Measurements from ENCODE around the gene MYBPC2.

The MYBPC2 gene

DNA sequence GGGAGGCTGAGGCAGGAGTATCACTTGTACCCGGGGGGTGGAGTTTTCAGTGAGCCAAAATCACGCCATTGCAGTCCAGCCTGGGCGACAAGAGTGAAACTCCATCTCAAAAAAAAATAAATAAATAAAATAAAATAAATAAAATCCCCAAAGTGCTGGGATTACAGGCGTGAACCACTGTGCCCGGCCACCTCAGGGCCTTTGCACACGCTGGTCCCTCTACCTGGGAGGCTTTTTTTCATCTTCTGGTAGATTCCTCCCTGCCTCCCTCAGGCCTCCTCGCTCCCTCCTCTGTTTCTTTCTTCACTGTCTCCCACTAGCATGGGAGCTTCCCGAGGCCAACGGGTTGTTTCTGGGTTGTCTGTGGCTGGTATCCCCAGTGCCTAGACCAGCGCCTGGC is 15.1 kb downstream of the MYBPC2 start:
- Histone ChIP-seq H2BK5ac (ENCODE audit: low read depth, low read length, poor library complexity) (no peak overlapping the region), H4K91ac (ENCODE audit: low read depth, low read length) (no peak overlapping the region), H2BK120ac (ENCODE audit: insufficient read depth, low read length, poor library complexity) (no peak overlapping the region), H3K4ac (ENCODE audit: low read depth, low read length) (no peak overlapping the region), H3K14ac (ENCODE audit: low read length) (no peak overlapping the region), H3K27ac (ENCODE audit: low read depth, low read length) (no peak overlapping the region), H4K8ac (ENCODE audit: low read depth, low read length) (no peak overlapping the region), H2BK12ac (ENCODE audit: low read length) (no peak overlapping the region), H3K18ac (ENCODE audit: low read length) (no peak overlapping the region), H3K79me2 (ENCODE audit: control insufficient read depth, insufficient read depth, low read length, poor library complexity) (no peaks in the 10 kb centered on the region), H3K4me2 (ENCODE audit: low read length) (no peak overlapping the region), H3K36me3 (ENCODE audit: control insufficient read depth in 1 of 2, insufficient read depth in 2 of 2, low read length in 2 of 2) (no peaks in the 10 kb centered on the region), H3K23ac (ENCODE audit: low read length) (no peak overlapping the region), H3K4me3 (ENCODE audit: low read depth, low read length) (no peak overlapping the region), H3K9ac (ENCODE audit: low read length) (no peak overlapping the region), H3K27me3 (ENCODE audit: insufficient read depth, low read length) (no peaks in the 10 kb centered on the region), H2AK5ac (ENCODE audit: low read length) (no peak overlapping the region), H2AFZ (ENCODE audit: insufficient read depth, low read length, poor library complexity) (no peak overlapping the region), H4K12ac (ENCODE audit: low read depth, low read length) (no peak overlapping the region), H3K9me3 (ENCODE audit: insufficient read depth, low read depth, low read length) (peaks cover 9% of the 10 kb centered on the region), H3K79me1 (ENCODE audit: low read length) (no peaks in the 10 kb centered on the region), H3K4me1 (ENCODE audit: control insufficient read depth in 1 of 2, insufficient read depth in 2 of 2, low read length in 2 of 2) (no peaks in the 10 kb centered on the region)
- DNase-seq = no peak
- no CpG with 5 or more reads among the region's 10 CpGs for WGBS (ENCODE audit: extremely low coverage, insufficient coverage, insufficient read length)

DNA sequence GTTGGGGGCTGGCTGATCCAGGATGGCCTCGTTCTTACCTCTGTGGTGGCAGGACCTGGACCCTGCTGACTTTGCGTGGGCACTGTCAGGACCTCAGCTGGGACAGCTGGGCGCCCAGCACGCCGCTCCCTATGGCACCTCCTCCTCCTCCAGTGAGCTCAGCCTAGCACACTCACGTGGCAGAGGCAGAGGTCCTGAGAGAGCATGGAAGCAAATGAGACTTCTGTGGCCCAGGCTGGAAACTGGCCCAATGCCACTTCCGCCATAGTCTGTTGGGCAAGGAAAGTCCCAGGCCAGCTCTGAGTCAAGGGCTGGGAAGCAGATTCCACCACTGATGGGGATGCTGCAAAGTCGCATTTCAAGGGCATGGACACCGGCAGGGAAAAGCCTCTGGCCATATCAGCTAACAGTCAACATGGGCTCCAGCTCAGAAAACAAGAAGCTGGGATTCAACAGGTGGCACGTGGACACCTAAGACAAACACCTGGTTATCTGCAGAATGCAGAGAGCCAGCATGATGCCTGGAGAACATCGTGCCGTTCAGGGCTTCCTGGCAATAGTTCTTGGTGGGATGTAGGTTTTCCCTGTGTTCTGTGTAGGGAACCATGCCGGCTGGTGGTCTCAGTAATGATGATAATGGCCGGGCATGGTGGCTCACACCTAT is 16.7 kb downstream of the MYBPC2 start:
- Histone ChIP-seq H3K27me3 (ENCODE audit: insufficient read depth, low read length) (no peaks in the 10 kb centered on the region), H2AFZ (ENCODE audit: insufficient read depth, low read length, poor library complexity) (no peak overlapping the region), H3K79me2 (ENCODE audit: control insufficient read depth, insufficient read depth, low read length, poor library complexity) (no peaks in the 10 kb centered on the region), H3K23ac (ENCODE audit: low read length) (no peak overlapping the region), H2BK120ac (ENCODE audit: insufficient read depth, low read length, poor library complexity) (no peak overlapping the region), H3K18ac (ENCODE audit: low read length) (no peak overlapping the region), H2BK12ac (ENCODE audit: low read length) (no peak overlapping the region), H4K8ac (ENCODE audit: low read depth, low read length) (no peak overlapping the region), H3K27ac (ENCODE audit: low read depth, low read length) (no peak overlapping the region), H2AK5ac (ENCODE audit: low read length) (no peak overlapping the region), H4K91ac (ENCODE audit: low read depth, low read length) (no peak overlapping the region), H4K12ac (ENCODE audit: low read depth, low read length) (no peak overlapping the region), H3K4me1 (ENCODE audit: control insufficient read depth in 1 of 2, insufficient read depth in 2 of 2, low read length in 2 of 2) (no peaks in the 10 kb centered on the region), H3K9me3 (ENCODE audit: insufficient read depth, low read depth, low read length) (peaks cover 9% of the 10 kb centered on the region), H3K9ac (ENCODE audit: low read length) (no peak overlapping the region), H3K79me1 (ENCODE audit: low read length) (no peaks in the 10 kb centered on the region), H3K4me2 (ENCODE audit: low read length) (no peak overlapping the region), H2BK5ac (ENCODE audit: low read depth, low read length, poor library complexity) (no peak overlapping the region), H3K4ac (ENCODE audit: low read depth, low read length) (no peak overlapping the region), H3K4me3 (ENCODE audit: low read depth, low read length) (no peak overlapping the region), H3K14ac (ENCODE audit: low read length) (no peak overlapping the region), H3K36me3 (ENCODE audit: control insufficient read depth in 1 of 2, insufficient read depth in 2 of 2, low read length in 2 of 2) (no peaks in the 10 kb centered on the region)
- WGBS (ENCODE audit: extremely low coverage, insufficient coverage, insufficient read length) = no CpG with 5 or more reads among the region's 14 CpGs
- no peak for DNase-seq

DNA sequence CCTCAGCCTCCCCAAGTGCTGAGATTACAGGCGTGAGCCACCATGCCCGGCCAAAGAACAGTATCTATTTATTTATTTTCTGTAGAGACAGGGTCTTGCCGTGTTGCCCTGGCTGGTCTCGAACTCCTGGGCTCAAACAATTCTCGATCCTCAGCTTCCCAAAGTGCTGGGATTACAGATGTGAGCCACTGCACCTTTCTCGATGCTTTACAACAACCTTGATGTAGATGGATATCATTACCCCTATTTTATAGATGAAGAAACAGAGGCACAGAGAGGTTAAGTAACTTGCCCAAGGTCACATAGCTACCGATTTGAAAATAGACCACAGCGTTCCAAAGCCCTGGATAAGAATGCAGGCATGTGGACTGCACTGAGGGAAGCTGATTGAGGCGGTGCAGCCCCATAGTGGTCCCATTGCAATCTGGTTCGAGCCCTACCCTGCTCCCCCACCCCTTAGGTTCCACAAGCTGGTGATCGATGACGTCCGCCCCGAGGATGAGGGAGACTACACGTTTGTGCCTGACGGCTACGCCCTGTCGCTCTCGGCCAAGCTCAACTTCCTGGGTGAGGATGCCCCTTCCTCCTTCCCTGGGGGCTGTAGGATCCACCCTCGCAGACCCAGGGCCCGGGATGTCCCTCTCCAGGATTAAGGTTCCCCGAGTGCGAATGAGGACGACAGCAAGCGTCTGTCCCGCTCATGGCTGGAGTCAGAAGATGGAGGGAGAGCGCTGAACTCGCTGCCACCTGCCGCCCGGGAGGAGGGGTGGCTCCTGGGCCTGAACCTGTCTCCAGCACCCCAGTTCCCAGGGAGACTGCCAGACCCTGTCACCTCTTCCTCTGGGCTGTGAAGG is 17.9 kb downstream of the MYBPC2 start:
- no peak for DNase-seq
- no peaks in the 10 kb centered on the region for H3K27me3 ChIP-seq (ENCODE audit: insufficient read depth, low read length)
- H3K36me3 ChIP-seq (ENCODE audit: control insufficient read depth in 1 of 2, insufficient read depth in 2 of 2, low read length in 2 of 2) = no peaks in the 10 kb centered on the region
- no peak overlapping the region for H3K27ac ChIP-seq (ENCODE audit: low read depth, low read length)
- H3K23ac ChIP-seq (ENCODE audit: low read length) = no peak overlapping the region
- no peak overlapping the region for H4K91ac ChIP-seq (ENCODE audit: low read depth, low read length)
- H3K14ac ChIP-seq (ENCODE audit: low read length) = no peak overlapping the region
- no peak overlapping the region for H3K4me3 ChIP-seq (ENCODE audit: low read depth, low read length)
- no peaks in the 10 kb centered on the region for H3K4me1 ChIP-seq (ENCODE audit: control insufficient read depth in 1 of 2, insufficient read depth in 2 of 2, low read length in 2 of 2)
- H2BK12ac ChIP-seq (ENCODE audit: low read length) = no peak overlapping the region
- no peak overlapping the region for H4K8ac ChIP-seq (ENCODE audit: low read depth, low read length)
- no peak overlapping the region for H4K12ac ChIP-seq (ENCODE audit: low read depth, low read length)
- no peaks in the 10 kb centered on the region for H3K79me2 ChIP-seq (ENCODE audit: control insufficient read depth, insufficient read depth, low read length, poor library complexity)
- H2AFZ ChIP-seq (ENCODE audit: insufficient read depth, low read length, poor library complexity) = no peak overlapping the region
- no peak overlapping the region for H2AK5ac ChIP-seq (ENCODE audit: low read length)
- H3K4me2 ChIP-seq (ENCODE audit: low read length) = no peak overlapping the region
- H3K18ac ChIP-seq (ENCODE audit: low read length) = no peak overlapping the region
- no peak overlapping the region for H2BK120ac ChIP-seq (ENCODE audit: insufficient read depth, low read length, poor library complexity)
- H3K4ac ChIP-seq (ENCODE audit: low read depth, low read length) = no peak overlapping the region
- no peaks in the 10 kb centered on the region for H3K79me1 ChIP-seq (ENCODE audit: low read length)
- H2BK5ac ChIP-seq (ENCODE audit: low read depth, low read length, poor library complexity) = no peak overlapping the region
- WGBS (ENCODE audit: extremely low coverage, insufficient coverage, insufficient read length) = no CpG with 5 or more reads among the region's 30 CpGs
- peaks cover 8% of the 10 kb centered on the region for H3K9me3 ChIP-seq (ENCODE audit: insufficient read depth, low read depth, low read length)
- H3K9ac ChIP-seq (ENCODE audit: low read length) = no peak overlapping the region

DNA sequence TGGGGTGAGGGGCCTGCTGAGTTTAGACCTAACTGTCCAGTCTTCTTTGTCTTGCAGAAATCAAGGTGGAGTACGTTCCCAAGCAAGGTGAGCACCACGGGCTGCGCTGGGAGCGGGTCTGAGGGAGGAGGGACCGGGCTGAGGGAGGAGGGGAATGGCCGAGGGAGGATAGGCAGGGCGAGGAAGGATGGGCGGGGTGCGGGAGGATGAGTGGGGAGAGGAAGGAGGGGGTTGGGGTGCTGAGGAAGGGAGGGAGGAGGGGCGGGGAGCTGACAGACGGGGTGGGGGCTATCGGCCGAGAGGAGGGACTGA is 18.5 kb downstream of the MYBPC2 start:
- no peak for DNase-seq
- Histone ChIP-seq H2AFZ (ENCODE audit: insufficient read depth, low read length, poor library complexity) (no peak overlapping the region), H3K14ac (ENCODE audit: low read length) (no peak overlapping the region), H2BK120ac (ENCODE audit: insufficient read depth, low read length, poor library complexity) (no peak overlapping the region), H3K79me1 (ENCODE audit: low read length) (no peaks in the 10 kb centered on the region), H3K4ac (ENCODE audit: low read depth, low read length) (no peak overlapping the region), H3K4me1 (ENCODE audit: control insufficient read depth in 1 of 2, insufficient read depth in 2 of 2, low read length in 2 of 2) (no peaks in the 10 kb centered on the region), H3K9me3 (ENCODE audit: insufficient read depth, low read depth, low read length) (peaks cover 7% of the 10 kb centered on the region), H2AK5ac (ENCODE audit: low read length) (no peak overlapping the region), H3K4me3 (ENCODE audit: low read depth, low read length) (no peak overlapping the region), H2BK5ac (ENCODE audit: low read depth, low read length, poor library complexity) (no peak overlapping the region), H3K79me2 (ENCODE audit: control insufficient read depth, insufficient read depth, low read length, poor library complexity) (no peaks in the 10 kb centered on the region), H4K91ac (ENCODE audit: low read depth, low read length) (no peak overlapping the region), H3K36me3 (ENCODE audit: control insufficient read depth in 1 of 2, insufficient read depth in 2 of 2, low read length in 2 of 2) (no peaks in the 10 kb centered on the region), H3K9ac (ENCODE audit: low read length) (no peak overlapping the region), H4K8ac (ENCODE audit: low read depth, low read length) (no peak overlapping the region), H3K27ac (ENCODE audit: low read depth, low read length) (no peak overlapping the region), H4K12ac (ENCODE audit: low read depth, low read length) (no peak overlapping the region), H3K23ac (ENCODE audit: low read length) (no peak overlapping the region), H3K4me2 (ENCODE audit: low read length) (no peak overlapping the region), H3K18ac (ENCODE audit: low read length) (no peak overlapping the region), H2BK12ac (ENCODE audit: low read length) (no peak overlapping the region), H3K27me3 (ENCODE audit: insufficient read depth, low read length) (no peaks in the 10 kb centered on the region)
- 100% methylated on average over 3 of the region's 13 CpGs for WGBS (ENCODE audit: extremely low coverage, insufficient coverage, insufficient read length)

All from trophoblast cell (in vitro differentiated cells and primary cell).